Common myeloid progenitor, CD34-positive (primary cell): ENCODE data around the gene MYO19.
A peak's percentile ranks its signal among the peaks of the same experiment; 100 is the strongest.

Experiments used
- CTCF ChIA-PET: fragments of 350-600 bp; sonication (Branson Sonifier 250); formaldehyde crosslinking; loops from one replicate; lab custom pipeline; 2021; ENCODE audit warnings: antibody characterized with exemption; lab: Charles Lee
- POLR2A ChIA-PET: fragments of 350-600 bp; sonication (Branson Sonifier 250); formaldehyde crosslinking; loops from one replicate; lab custom pipeline; 2021; ENCODE audit warnings: antibody characterized with exemption; lab: Charles Lee
- DNase-seq, 3 donors: peaks; one replicate each; pipeline versions ENCODE4 v3.0.0 to v3.0.0-alpha.2; 2013
- H3K27ac ChIP-seq, 2 experiments: 1 replicate in 1 of 2; 2 replicates in 1 of 2; pipeline ENCODE4 v1.7.0; 2013; ENCODE audit warnings: inconsistent platforms in 2 of 2, low read length in 2 of 2, mild to moderate bottlenecking in 2 of 2, low read depth in 1 of 2, moderate library complexity in 1 of 2; ENCODE audit not compliant: severe bottlenecking in 2 of 2, insufficient read depth in 1 of 2, poor library complexity in 1 of 2
- H3K27me3 ChIP-seq, 5 experiments: replicated peaks in 2 of 5; 1 replicate in 3 of 5; 2 replicates in 2 of 5; pipeline versions ENCODE4 v1.6.1 to v1.7.0; 2013; ENCODE audit warnings: low read length in 4 of 5, mild to moderate bottlenecking in 2 of 5, moderate library complexity in 2 of 5, inconsistent platforms in 1 of 5; ENCODE audit not compliant: insufficient read depth in 5 of 5, control insufficient read depth in 4 of 5
- H3K36me3 ChIP-seq, 4 experiments: 1 replicate in 2 of 4; 2 replicates in 2 of 4; pipeline versions ENCODE4 v1.6.1 to v1.7.0; 2013; ENCODE audit warnings: low read length in 3 of 4, control low read depth in 1 of 4, mild to moderate bottlenecking in 1 of 4; ENCODE audit not compliant: control insufficient read depth in 4 of 4, insufficient read depth in 4 of 4
- H3K4me1 ChIP-seq, 4 experiments: 1 replicate in 3 of 4; 2 replicates in 1 of 4; pipeline versions ENCODE4 v1.6.1 to v1.7.1; 2013; ENCODE audit warnings: low read length in 3 of 4, mild to moderate bottlenecking in 3 of 4, control low read depth in 1 of 4, inconsistent platforms in 1 of 4, moderate library complexity in 1 of 4; ENCODE audit not compliant: control insufficient read depth in 4 of 4, insufficient read depth in 4 of 4; ENCODE audit errors: control extremely low read depth in 1 of 4
- H3K4me3 ChIP-seq, 7 experiments: 1 replicate in 4 of 7; 2 replicates in 3 of 7; pipeline versions ENCODE4 v1.5.1 to v1.7.0; 2013; ENCODE audit warnings: mild to moderate bottlenecking in 7 of 7, low read length in 6 of 7, moderate library complexity in 6 of 7, inconsistent platforms in 2 of 7, low read depth in 2 of 7, control low read depth in 1 of 7; ENCODE audit not compliant: insufficient read depth in 4 of 7, control insufficient read depth in 1 of 7; ENCODE audit errors: extremely low read depth in 1 of 7
- H3K9me3 ChIP-seq, 5 experiments: 1 replicate in 4 of 5; 2 replicates in 1 of 5; pipeline versions ENCODE4 v1.6.1 to v1.7.1; 2013; ENCODE audit warnings: low read length in 4 of 5, mild to moderate bottlenecking in 2 of 5, inconsistent platforms in 1 of 5, low read depth in 1 of 5, moderate library complexity in 1 of 5; ENCODE audit not compliant: control insufficient read depth in 4 of 5, insufficient read depth in 2 of 5; ENCODE audit errors: control extremely low read depth in 1 of 5
- WGBS: methylation state at CpG from one replicate; pipeline ENCODE4 v1.1.5; 2013; ENCODE audit not compliant: insufficient coverage; 5-methylcytosine and 5-hydroxymethylcytosine counted together

The MYO19 gene

DNA sequence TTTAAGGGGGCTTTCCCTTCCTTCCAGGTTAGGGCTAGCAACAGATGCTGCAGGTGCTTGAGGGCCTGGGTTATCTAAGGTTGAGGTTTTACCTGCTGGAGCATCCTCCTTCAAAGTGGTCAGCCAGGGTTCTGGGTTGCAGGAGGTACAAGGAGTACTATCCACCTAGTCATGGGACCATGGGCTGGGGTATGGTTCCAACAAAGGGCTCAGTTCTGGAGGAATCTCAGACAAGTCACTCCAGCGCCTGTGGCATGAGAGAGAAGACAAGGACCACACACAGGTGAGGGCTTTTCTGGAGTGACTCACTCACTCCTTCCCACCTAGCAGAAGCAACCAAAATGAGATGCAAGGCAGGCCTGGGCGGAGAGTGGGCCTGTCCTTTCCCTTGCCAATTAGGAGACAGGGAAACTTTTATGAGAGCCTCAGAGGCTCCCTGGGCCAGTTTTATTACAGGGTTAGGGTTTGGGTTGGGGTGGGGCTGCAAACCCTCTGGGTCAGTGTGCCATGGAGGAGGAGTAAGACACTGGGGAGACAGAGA, 2.2 kb downstream of the MYO19 start:
- ChIA-PET CTCF (no interaction called here), POLR2A (no interaction called here)
- DNase-seq, result no peak
- H3K27me3 ChIP-seq, result no peaks in the 10 kb centered on the region
- peaks cover 3 to 24% (median 17%) of the 10 kb centered on the region in 4 experiments for H3K4me1 ChIP-seq
- WGBS, result 100% methylated on average over 1 of the region's 2 CpGs
- H3K9me3 ChIP-seq, result no peaks in the 10 kb centered on the region
- peaks cover 5 to 57% (median 21%) of the 10 kb centered on the region in 4 experiments for H3K36me3 ChIP-seq
- no peak overlapping the region for H3K4me3 ChIP-seq
- H3K27ac ChIP-seq, result no peak overlapping the region

DNA sequence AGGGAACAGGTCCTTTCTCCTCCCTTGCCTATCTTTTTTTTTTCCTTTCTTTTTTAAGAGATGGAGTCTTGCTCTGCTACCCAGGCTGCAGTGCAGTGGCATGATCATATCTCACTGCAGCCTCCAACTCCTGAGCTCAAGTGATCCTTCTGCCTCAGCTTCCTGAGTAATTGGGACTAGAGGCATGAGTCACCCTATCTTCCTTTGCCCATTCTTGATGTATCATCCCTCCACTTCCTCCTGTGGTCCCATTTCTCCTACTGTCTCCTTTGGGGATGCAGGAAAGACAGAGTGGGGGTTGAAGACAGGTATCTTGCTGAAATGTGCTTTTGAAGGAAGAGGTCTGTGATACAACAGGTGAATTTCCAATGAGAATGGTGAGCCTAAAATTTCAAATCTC, 5.5 kb downstream of the MYO19 start:
- ChIA-PET POLR2A (no interaction called here), CTCF (no interaction called here)
- H3K4me1 ChIP-seq, result peaks cover 2 to 12% (median 6%) of the 10 kb centered on the region in 4 experiments
- no peak overlapping the region for H3K4me3 ChIP-seq
- H3K27ac ChIP-seq, result peak overlapping the region in 1 of 2 experiments; percentile 0
- peaks cover 12 to 77% (median 51%) of the 10 kb centered on the region in 4 experiments for H3K36me3 ChIP-seq
- no peaks in the 10 kb centered on the region for H3K9me3 ChIP-seq
- H3K27me3 ChIP-seq, result no peaks in the 10 kb centered on the region
- DNase-seq, result no peak

DNA sequence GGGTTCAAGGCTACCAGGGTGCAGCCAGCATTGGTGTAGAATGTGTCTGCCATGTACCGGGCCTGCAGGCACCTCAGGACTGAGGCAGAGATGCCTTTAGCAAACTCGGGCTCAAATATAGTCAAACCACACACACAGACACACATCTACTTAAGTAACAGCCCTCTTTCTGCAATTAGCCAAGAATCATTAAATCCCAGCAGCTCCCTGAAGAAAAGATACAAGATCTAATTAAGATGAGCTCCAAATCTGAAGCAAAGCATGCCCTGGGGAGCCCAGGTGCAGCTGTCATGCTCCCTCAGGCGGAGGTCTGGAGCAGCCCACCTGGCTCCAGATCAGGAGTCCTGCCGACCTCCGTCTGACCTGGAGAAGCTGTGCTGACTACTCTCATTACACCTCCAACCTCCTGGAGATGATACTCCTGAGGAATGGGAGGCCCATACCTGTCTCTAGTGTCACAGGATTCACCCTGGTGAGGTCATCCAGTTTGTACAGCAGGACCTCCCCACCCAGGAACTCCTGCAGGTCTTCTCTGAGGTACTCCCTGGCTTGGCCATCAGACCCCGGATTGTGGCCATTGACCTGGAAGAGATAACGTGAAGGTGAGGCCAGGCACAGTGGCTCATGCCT, 6.9 kb downstream of the MYO19 start:
- 99% methylated on average over 6 of the region's 7 CpGs for WGBS
- ChIA-PET POLR2A (no interaction called here), CTCF (interaction anchor here (0.8 kb wide), 1 partner anchor 12 kb away, joined by 3 read pairs; no protein-coding TSS in a partner anchor)

DNA sequence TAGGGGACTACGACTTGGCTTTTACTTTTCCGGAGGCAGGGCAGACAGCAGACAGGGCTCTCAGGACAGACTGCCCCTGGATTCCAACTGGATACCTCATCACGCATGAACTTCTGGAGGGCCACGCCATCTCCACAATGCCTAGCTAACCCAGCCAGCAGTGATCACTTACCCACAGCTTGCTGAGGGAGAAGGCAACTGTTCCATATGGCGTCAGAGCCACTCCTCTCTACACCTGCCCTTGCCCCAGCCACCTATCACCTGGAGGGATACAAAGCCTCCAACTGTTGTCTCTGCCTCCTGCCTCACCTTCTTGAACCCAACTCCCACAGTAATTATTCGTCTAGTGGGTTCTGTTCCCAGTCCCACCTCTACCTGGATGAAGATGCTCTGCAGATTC, 8.8 kb downstream of the MYO19 start:
- Histone ChIP-seq H3K27ac (no peak overlapping the region), H3K4me3 (no peak overlapping the region), H3K4me1 (peaks cover 0 to 2% (median 1%) of the 10 kb centered on the region in 4 experiments), H3K9me3 (no peaks in the 10 kb centered on the region), H3K27me3 (no peaks in the 10 kb centered on the region), H3K36me3 (peaks cover 17 to 69% (median 46%) of the 10 kb centered on the region in 4 experiments)
- no peak for DNase-seq
- 97% methylated on average over 5 of the region's 6 CpGs for WGBS
- CTCF ChIA-PET, result interaction anchor here (3.3 kb wide), 1 partner anchor 9 kb away, joined by 9 read pairs; the partner anchor contains the start of genes MYO19 and PIGW
- POLR2A ChIA-PET, result no interaction called here

More for the DNA sequence above, 6.9 kb downstream of the MYO19 start:
- Histone ChIP-seq H3K9me3 (no peaks in the 10 kb centered on the region), H3K4me3 (no peak overlapping the region), H3K4me1 (peaks cover 0 to 2% (median 1%) of the 10 kb centered on the region in 4 experiments), H3K27me3 (no peaks in the 10 kb centered on the region), H3K36me3 (peaks cover 22 to 77% (median 54%) of the 10 kb centered on the region in 4 experiments), H3K27ac (no peak overlapping the region)
- DNase-seq, result no peak

DNA sequence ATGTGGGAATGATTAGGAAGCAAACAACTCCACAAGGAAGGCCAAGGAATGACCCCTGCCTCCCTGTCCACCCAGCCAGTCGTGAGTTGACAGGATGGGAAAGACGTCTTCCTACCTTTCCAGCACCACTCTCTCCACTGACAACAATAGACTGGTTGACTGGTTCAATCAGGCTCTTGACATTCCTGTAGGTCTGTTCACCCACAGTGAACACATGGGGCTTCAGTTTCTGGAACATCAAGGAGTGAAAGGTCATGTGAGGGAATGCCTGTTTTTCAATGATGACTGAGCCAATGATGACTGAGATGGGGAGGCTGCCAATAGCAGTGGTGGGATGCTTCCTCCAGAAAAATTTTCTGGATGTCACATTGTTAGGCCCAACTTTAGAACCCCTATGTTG, 9.6 kb downstream of the MYO19 start:
- H3K27ac ChIP-seq, result no peak overlapping the region
- CTCF ChIA-PET, result interaction anchor here (3.3 kb wide), 1 partner anchor 9 kb away, joined by 9 read pairs; the partner anchor contains the start of genes MYO19 and PIGW
- POLR2A ChIA-PET, result no interaction called here
- peaks cover 20 to 70% (median 52%) of the 10 kb centered on the region in 4 experiments for H3K36me3 ChIP-seq
- no peaks in the 10 kb centered on the region for H3K9me3 ChIP-seq
- H3K27me3 ChIP-seq, result no peaks in the 10 kb centered on the region
- no peak for DNase-seq
- H3K4me3 ChIP-seq, result no peak overlapping the region
- WGBS, result 100% methylated on average over 2 of the region's 2 CpGs
- peaks cover 0 to 2% (median 1%) of the 10 kb centered on the region in 4 experiments for H3K4me1 ChIP-seq

DNA sequence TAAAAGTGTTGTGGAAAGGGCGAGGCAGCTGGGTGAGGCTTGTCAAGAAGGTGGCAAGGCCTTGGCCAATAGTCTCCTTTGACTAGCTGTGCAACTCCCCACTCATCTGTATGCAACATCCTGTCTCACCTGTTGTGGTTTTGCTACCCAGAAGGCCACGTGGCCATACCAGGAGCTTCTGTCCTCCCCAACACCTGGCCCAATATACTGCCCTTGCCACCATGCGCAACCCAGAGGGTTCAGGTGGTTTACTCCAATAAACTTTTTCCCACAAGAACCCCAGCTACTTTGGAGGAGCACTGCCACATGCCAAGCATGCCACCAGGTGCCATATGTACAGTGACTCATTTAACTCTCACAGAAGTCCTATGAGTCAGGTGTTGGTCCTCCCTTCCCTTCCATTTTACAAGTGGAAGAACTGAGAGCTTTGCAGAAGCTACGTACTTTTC, 10.2 kb downstream of the MYO19 start:
- Histone ChIP-seq H3K9me3 (no peaks in the 10 kb centered on the region), H3K27ac (no peak overlapping the region), H3K27me3 (no peaks in the 10 kb centered on the region), H3K4me1 (peaks cover 0 to 2% (median 1%) of the 10 kb centered on the region in 4 experiments), H3K4me3 (no peak overlapping the region), H3K36me3 (peaks cover 20 to 69% (median 55%) of the 10 kb centered on the region in 4 experiments)
- ChIA-PET CTCF (interaction anchor here (0.7 to 3.3 kb wide), 2 partner anchors 10 to 26 kb away, joined by 3 to 9 read pairs; partner anchors contain the start of genes MYO19 and PIGW), POLR2A (interaction anchor here (1.8 kb wide), 1 partner anchor 10 kb away, joined by 4 read pairs; the partner anchor contains the start of genes MYO19 and PIGW)
- WGBS, result 94% methylated on average over 2 of the region's 4 CpGs
- DNase-seq, result no peak

DNA sequence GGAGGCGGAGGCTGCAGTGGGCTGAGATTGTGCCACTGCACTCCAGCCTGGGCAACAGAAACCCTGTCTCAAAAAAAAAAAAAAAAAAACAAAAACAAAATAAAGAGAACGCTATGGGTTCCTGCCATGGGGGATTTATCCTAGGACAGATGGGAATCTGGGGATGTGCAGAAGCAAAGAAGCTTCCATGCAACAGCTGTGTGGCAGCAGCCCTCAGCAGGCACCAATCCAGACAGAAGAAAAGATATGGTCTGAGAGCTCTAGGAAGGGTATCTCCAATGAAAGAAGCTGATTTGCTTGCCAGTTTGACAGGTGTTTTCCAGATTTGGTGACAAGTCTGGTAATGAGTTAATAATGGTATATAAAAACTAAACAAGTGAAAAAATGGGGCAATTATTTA, 11.6 kb downstream of the MYO19 start:
- ChIA-PET POLR2A (interaction anchor here (1.8 kb wide), 1 partner anchor 12 kb away, joined by 4 read pairs; the partner anchor contains the start of genes MYO19 and PIGW), CTCF (interaction anchor here (3.3 kb wide), 1 partner anchor 11 kb away, joined by 9 read pairs; the partner anchor contains the start of genes MYO19 and PIGW)
- Histone ChIP-seq H3K9me3 (no peaks in the 10 kb centered on the region), H3K4me1 (no peaks in the 10 kb centered on the region), H3K27ac (no peak overlapping the region), H3K36me3 (peaks cover 20 to 63% (median 54%) of the 10 kb centered on the region in 4 experiments), H3K4me3 (no peak overlapping the region), H3K27me3 (no peaks in the 10 kb centered on the region)
- DNase-seq, result no peak
- WGBS, result no CpG with 5 or more reads among the region's 2 CpGs
